DMS114 treated with DMSO at 0.1 percent for 48 hours (cell line): ENCODE data around the gene ETFRF1.
A peak's percentile ranks its signal among the peaks of the same experiment; 100 is the strongest.

Source experiments
- DNase-seq: peaks from one replicate; lab custom pipeline; 2025; ENCODE audit not compliant: unreplicated experiment; lab: John Stamatoyannopoulos, UW

The ETFRF1 gene

GRCh38 chr12:25208554-25208953 is 13.5 kb downstream of the ETFRF1 start:
- no peak for DNase-seq

DNA sequence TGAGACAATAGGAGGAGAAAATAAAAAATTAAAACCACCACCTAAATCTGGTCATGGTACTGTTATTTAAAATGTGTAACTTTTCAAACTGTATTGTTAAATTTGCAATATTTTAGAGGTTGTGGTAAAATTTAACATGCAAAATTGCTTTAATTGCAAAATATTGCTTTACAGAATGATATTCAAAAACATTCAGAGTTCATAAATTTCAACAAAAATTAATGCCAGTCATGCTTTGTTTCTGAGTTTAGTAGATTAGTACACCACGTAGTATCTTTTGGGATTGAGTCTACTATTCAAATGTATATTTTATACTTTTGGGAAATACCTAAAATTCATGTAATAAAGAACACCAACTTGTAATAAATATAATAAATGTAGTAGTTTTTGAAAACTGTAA is 18.3 kb downstream of the ETFRF1 start:
- no peak for DNase-seq

DNA sequence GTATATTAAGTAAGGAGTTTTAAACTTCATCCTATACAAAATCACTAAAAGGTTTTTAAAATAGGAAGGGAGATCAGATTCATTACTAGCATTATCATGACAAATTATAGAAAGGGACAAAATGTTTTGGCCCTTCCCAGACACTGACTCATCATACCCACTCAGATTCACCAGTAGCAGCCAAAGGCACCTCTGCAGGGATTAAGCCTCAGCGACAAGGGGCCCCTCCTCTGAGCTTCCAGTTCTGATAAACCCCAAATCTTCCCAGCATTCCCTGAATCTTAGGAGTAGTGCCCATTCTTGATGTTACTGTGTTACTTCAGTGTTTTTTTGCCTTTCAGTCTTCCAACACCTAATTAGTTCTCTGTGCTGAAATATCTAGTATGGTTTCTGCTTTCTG is 41.2 kb downstream of the ETFRF1 start:
- DNase-seq = no peak

DNA sequence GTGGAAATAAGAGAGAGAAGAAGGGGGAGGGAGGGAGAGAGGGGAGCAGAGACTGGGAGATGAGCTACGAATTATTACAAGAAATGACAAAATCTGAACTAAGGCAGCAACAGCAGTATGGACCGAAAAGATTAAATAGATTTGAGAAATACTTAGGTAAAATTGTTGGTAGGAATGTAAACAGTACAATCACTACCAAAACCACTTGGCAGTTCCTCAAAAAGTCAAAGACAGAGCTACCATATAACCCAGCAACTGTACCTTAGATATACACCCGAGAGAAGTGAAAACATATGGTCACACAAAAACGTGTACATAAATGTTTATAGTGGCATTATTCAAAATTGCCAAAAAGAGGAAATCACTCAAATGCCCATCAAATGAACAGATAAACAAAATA is 41.6 kb downstream of the ETFRF1 start:
- DNase-seq = no peak

GRCh38 chr12:25241167-25242020 is 46.4 kb downstream of the ETFRF1 start:
- peak; percentile 51 for DNase-seq

DNA sequence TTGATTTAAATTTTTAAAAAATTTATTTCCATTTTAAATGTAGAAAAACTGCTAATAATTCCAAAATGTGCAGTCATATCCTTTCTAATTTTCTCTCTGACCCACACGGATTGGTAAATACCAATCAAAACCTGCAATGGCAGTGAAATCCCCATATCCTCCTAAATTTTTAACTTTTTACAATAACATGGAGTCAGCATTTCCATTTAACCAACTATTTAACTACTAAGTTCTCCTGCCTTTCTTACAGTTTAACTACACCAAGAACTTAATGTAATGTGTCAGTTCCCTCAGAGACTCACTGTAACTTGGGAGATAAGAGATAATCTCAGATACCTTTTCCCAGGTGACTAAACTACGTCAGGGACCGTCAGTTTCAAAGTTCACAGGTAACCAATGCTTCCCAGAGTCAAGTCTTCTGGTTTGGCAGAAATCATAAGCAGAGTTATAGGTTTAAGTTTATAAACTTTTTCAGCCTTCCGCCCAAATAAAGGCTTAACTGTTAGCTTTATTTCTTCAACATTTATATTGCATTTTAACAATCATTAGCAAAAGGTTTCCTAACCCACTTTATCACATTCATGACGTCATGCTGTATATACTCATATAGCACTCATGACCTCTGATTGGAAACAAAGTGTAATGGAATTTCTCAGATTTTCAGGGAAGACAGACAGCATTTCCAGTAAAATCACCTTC is 48.1 kb downstream of the ETFRF1 start:
- DNase-seq = no peak

DNA sequence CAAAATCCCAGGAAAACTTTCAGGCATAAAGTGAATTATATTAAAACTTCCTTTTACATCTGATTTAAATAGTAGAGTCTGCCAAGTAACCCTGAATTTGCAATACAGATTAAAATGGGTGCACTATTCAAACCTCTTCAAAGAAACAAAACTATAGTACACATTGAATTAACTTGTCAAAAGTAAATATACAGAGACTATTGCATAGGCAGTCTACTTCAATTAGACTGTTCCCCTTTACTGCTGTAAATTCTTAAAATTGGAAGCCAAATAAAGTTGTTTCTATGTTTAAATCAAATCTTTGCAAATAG is 48.6 kb downstream of the ETFRF1 start:
- no peak for DNase-seq

DNA sequence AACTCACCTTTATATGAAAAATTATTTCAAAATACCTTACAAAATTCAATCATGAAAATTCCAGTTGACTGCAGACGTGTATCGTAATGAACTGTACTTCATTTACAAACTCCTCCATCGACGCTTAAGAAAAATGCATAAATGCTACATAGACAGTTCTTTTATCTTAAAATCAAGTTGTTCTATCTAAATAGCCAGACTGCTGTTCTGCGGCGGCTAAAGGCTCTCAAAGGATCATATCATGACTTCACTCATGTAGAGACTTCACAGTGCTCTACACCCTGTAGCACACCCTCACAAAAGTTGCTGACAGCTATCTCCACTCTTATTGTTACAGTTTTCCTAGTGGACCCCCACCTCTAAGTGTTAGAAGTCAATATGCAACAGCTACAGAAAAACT is 50.5 kb downstream of the ETFRF1 start:
- DNase-seq = no peak

- no peak for DNase-seq
Measured at GRCh38 chr12:25248137-25248536, 53.1 kb downstream of the ETFRF1 start.

DNA sequence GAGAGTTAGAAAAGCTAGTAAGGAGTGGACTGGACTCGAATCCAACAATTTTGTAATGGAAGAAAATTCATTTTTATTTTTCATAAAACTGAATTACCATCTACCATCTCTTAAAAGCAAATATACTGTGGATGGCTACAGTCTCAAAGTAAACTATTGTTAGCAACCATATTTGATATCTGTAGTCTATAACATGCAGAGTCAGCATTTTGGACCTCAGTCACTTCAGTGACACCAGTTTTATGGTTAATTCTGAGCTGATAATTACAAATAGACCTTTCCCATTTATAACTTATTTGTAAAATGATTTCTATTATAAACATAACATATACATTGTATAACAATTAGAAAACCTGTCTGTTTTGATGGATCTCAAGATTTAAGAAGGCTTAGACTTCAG is 53.7 kb downstream of the ETFRF1 start:
- no peak for DNase-seq

DNA sequence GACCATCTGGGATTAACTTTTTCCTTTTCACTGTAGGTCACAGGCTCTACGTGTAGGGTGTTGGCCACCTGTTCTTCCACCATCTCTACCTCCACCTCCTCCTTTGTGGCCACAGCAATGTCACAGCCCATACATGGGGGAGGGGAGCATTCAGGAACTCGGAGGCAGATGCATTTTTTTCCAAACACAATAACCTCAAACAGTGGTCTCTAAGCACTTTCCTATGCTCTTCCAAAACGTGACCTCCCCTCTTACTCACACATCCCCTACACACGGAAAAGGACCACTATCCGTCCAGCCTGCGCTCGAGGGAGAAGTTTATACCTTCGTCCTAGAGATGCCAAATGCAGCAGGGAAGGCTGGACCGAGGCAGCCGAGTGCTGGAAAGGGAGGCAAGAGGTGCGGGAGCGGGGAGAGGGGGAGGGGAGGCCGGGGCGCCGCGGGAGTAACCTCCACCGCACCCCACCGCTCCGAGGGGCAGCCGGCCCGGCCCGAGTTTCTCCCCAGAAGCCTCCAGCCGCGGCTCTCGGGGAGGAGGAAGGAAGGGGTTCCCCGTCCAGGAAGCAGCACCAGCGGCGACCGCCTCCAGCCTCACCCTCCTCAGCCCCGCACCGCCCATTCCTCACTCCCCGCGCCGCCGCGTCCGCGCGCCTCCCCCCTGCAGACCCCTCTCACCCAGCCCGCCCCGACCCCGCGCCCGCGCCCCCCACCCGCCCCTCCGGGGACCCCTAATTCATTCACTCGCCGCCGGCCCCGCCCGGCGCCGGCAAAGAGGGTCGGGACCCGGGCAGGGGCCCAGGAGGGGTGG is 55.1 kb downstream of the ETFRF1 start:
- no peak for DNase-seq

GRCh38 chr12:25250744-25251730 is 56.0 kb downstream of the ETFRF1 start, which contains the start of gene KRAS:
KRAS (minus strand) TSS chr12:25250929.
- DNase-seq = peak; percentile 93

- DNase-seq = no peak
Measured at GRCh38 chr12:25251769-25252168, 56.7 kb downstream of the ETFRF1 start.

DNA sequence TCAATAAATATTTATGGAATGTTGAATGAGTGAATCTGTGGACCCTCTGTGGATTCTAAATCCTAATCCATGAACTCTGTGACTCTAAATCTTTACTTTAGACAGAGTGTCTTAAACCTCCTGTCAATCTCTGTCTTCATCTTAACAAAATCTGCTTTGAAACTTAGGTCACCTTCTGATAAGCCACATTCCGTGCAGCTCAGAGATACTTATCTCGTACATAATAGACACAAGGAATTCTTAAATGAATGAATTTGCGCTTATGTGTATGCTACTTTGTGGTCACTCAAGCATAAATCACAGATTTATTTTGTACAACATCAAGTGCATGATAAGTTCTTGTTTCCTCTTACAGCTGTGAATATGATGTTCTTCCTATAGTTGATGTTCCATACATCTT is 57.9 kb downstream of the ETFRF1 start:
- no peak for DNase-seq

DNA sequence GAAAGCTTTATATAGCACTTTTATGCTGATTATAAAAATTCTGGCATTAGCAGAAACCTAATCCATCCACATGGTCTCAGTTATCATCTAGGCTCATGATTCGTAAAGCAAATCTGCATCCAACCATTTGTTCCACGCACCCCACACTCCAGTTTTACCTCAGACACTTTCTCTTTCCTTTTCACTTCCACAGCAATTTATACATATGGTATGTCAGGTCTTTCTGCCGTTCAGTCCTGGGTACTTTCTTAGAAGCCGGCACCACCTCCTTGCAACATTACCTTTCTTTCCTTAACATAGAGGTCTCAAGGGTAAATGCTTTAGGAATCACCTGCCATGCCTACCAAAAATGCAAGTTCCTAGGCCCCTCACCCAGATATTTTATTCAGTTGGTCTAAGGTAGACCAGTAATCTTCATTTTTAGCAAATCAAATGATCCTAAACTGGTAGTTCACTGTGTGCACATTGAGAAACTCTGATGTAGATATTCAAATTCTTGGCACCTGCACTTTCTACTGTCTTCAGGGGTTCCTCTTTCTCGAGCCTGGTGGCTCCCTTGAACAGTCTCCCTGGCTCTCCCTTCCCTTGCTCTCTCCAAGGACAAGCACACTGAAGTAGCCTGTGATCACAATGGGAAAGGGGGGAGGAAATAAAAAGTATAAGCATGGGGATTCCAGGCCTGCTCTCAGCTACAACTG is 58.5 kb downstream of the ETFRF1 start:
- DNase-seq = no peak

DNA sequence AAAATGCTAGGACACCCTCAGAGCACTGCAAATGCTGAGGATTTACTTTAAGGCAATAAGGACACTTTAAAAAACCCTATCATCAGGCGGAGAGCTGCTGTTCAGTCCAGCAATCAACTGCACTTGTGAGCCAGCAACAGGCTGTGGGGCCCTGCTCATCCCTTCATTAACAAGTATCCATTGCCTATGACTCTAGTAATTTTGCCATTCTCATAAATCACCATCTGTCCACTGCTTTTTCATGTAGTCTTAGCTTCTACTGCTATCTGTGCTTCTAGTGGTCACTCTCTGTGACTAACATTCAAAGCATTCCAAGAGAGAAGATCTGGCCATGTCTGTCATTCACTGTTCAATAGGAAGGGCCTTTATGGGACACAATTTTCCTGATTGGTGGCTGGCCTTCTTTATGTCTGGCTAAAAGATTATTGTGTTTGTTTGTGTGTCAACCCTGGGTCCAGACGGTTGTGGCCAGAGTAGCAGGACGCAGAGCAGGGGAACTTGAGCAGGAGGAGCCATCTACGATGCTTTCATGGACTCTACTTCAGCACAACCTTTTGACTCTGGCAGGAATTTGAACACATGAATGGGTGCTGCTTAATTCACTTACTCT is 59.3 kb downstream of the ETFRF1 start:
- DNase-seq = no peak
